Gastrocnemius medialis (tissue), 4 donors: ENCODE measurements around the gene TP63. TPM values are rescaled to one million over a fixed set of nuclear protein-coding genes. Genes with fewer than 3 reads are reported as not detected.

ENCODE experiments used
- ATAC-seq, 2 donors: fragments of 150-250 bp; one replicate each; pipeline ENCODE4 v1.9.1; 2016
- DNase-seq, 2 donors: peaks; one replicate each; pipeline ENCODE4 v3.0.0-alpha.2; 2019
- H3K27ac ChIP-seq, 4 donors: fragments of 200-600 bp; sonication (generic); 1 replicate in 1 of 4; 2 replicates in 3 of 4; pipeline ENCODE4 v1.5.1; 2016 to 2018; ENCODE audit warnings: mild to moderate bottlenecking in 2 of 4, moderate library complexity in 1 of 4
- H3K27me3 ChIP-seq, 3 donors: fragments of 200-600 bp; sonication (generic) in 2 of 3; 1 replicate in 1 of 3; 2 replicates in 2 of 3; pipeline versions ENCODE4 v1.5.1 to v1.6.0; 2016 to 2019; ENCODE audit warnings: mild to moderate bottlenecking in 1 of 3, moderate library complexity in 1 of 3
- H3K36me3 ChIP-seq, 2 donors: fragments of 200-600 bp; sonication (generic) in 1 of 2; one replicate each; pipeline ENCODE4 v1.5.1; 2017 to 2018
- H3K4me1 ChIP-seq, 2 donors: fragments of 200-600 bp; sonication (generic) in 1 of 2; one replicate each; pipeline ENCODE4 v1.5.1; 2016 to 2017; ENCODE audit warnings: mild to moderate bottlenecking in 2 of 2
- H3K4me3 ChIP-seq, 4 donors: fragments of 200-600 bp; sonication (generic) in 3 of 4; 1 replicate in 1 of 4; 2 replicates in 3 of 4; pipeline ENCODE4 v1.5.1; 2016 to 2019; ENCODE audit warnings: mild to moderate bottlenecking in 2 of 4
- H3K9me3 ChIP-seq, 3 donors: fragments of 200-600 bp; sonication (generic) in 2 of 3; 1 replicate in 1 of 3; 2 replicates in 2 of 3; pipeline ENCODE4 v1.5.1; 2016 to 2019
- CTCF ChIP-seq, 5 experiments: fragments of 450-650 bp in 3 of 5; fragments of 200-600 bp in 2 of 5; sonication (generic) in 2 of 5; IDR thresholded peaks in 4 of 5; conservative IDR thresholded peaks in 1 of 5; 1 replicate in 4 of 5; 2 replicates in 1 of 5; pipeline ENCODE4 v1.5.1; 2016 to 2019; ENCODE audit warnings: antibody characterized with exemption in 5 of 5, mild to moderate bottlenecking in 3 of 5, moderate library complexity in 3 of 5
- POLR2A ChIP-seq, 2 donors: fragments of 450-650 bp; IDR thresholded peaks; one replicate each; pipeline ENCODE4 v1.6.1; 2017; ENCODE audit warnings: antibody characterized with exemption in 2 of 2, mild to moderate bottlenecking in 2 of 2, moderate library complexity in 2 of 2
- in situ Hi-C, 4 donors: fragments of 200-750 bp; cut with MboI; loops; one replicate each; pipeline versions ENCODE4 v1.15.0 to v1.8.0; 2017; ENCODE audit warnings: low sequenced_read_pairs in 4 of 4
- intact Hi-C: fragments of 100-400 bp; cut with DNase I; formaldehyde crosslinking; loops from one replicate; pipeline ENCODE4 v1.15.1; 2023; ENCODE audit warnings: low total_unique reads
- total RNA-seq, 4 donors: library from RNA; depleted of rRNA; stranded (reverse); fragments of >200 nt; gene quantifications; one replicate each; pipeline versions ENCODE4 v1.1.0 to v1.2.3, GENCODE V29; 2016

The TP63 gene
- total RNA-seq, 4 donors from 2014 or later, result 5.2 to 38.8 (median 25.8) TPM

GRCh38 chr3:189689625-189690024 lies 58.4 kb downstream of the TP63 start:
- no peak overlapping the region for H3K4me3 ChIP-seq
- intact Hi-C loops, result loop anchor here (5.0 kb wide), 2 partner anchors 148 to 258 kb away; no protein-coding TSS in a partner anchor
- H3K36me3 ChIP-seq, result no peaks in the 10 kb centered on the region
- H3K27ac ChIP-seq, result no peak overlapping the region
- no peaks in the 10 kb centered on the region for H3K9me3 ChIP-seq
- H3K4me1 ChIP-seq, result peaks cover 14 to 21% of the 10 kb centered on the region in 2 donors
- ATAC-seq, result no peak
- no peaks in the 10 kb centered on the region for H3K27me3 ChIP-seq
- DNase-seq, result no peak
- in situ Hi-C loops, result no loop called here
- no peak for TF ChIP-seq POLR2A (IDR thresholded peaks at IDR 0.05)
- TF ChIP-seq CTCF (IDR thresholded peaks at IDR 0.05 in 4 of 5, conservative IDR thresholded peaks at IDR 0.05 in 1 of 5), result no peak

- intact Hi-C loops, result no loop called here
- DNase-seq (no peak), ATAC-seq (no peak)
- Histone ChIP-seq H3K27ac (no peak overlapping the region), H3K4me3 (no peak overlapping the region), H3K4me1 (peaks cover 14 to 20% of the 10 kb centered on the region in 2 donors), H3K27me3 (no peaks in the 10 kb centered on the region), H3K9me3 (no peaks in the 10 kb centered on the region), H3K36me3 (no peaks in the 10 kb centered on the region)
- in situ Hi-C loops, result no loop called here
- no peak for TF ChIP-seq CTCF (IDR thresholded peaks at IDR 0.05 in 4 of 5, conservative IDR thresholded peaks at IDR 0.05 in 1 of 5)
- no peak for TF ChIP-seq POLR2A (IDR thresholded peaks at IDR 0.05)
Observed at GRCh38 chr3:189690237-189690636, 59.0 kb downstream of the TP63 start.

- H3K27ac ChIP-seq, result no peak overlapping the region
- peaks cover 14 to 16% of the 10 kb centered on the region in 2 donors for H3K4me1 ChIP-seq
- H3K36me3 ChIP-seq, result no peaks in the 10 kb centered on the region
- no peaks in the 10 kb centered on the region for H3K27me3 ChIP-seq
- H3K4me3 ChIP-seq, result no peak overlapping the region
- ATAC-seq (no peak), DNase-seq (no peak)
- intact Hi-C loops, result no loop called here
- TF ChIP-seq CTCF (IDR thresholded peaks at IDR 0.05 in 4 of 5, conservative IDR thresholded peaks at IDR 0.05 in 1 of 5) (no peak), POLR2A (IDR thresholded peaks at IDR 0.05) (no peak)
- in situ Hi-C loops, result no loop called here
- H3K9me3 ChIP-seq, result no peaks in the 10 kb centered on the region
Observed at GRCh38 chr3:189690672-189691071, 59.5 kb downstream of the TP63 start.

GRCh38 chr3:189695400-189695799 lies 64.2 kb downstream of the TP63 start:
- Histone ChIP-seq H3K9me3 (no peaks in the 10 kb centered on the region), H3K36me3 (no peaks in the 10 kb centered on the region), H3K27ac (no peak overlapping the region), H3K4me3 (no peak overlapping the region), H3K27me3 (no peaks in the 10 kb centered on the region), H3K4me1 (peaks cover 0 to 4% of the 10 kb centered on the region in 2 donors)
- no peak for ATAC-seq
- no peak for DNase-seq
- no peak for TF ChIP-seq CTCF (IDR thresholded peaks at IDR 0.05 in 4 of 5, conservative IDR thresholded peaks at IDR 0.05 in 1 of 5)
- TF ChIP-seq POLR2A (IDR thresholded peaks at IDR 0.05), result no peak
- in situ Hi-C loops (no loop called here), intact Hi-C loops (no loop called here)

GRCh38 chr3:189698811-189699210 lies 67.6 kb downstream of the TP63 start:
- intact Hi-C loops (no loop called here), in situ Hi-C loops (no loop called here)
- Histone ChIP-seq H3K27me3 (no peaks in the 10 kb centered on the region), H3K27ac (no peak overlapping the region), H3K4me1 (peaks cover 22 to 28% of the 10 kb centered on the region in 2 donors), H3K4me3 (no peak overlapping the region), H3K36me3 (no peaks in the 10 kb centered on the region), H3K9me3 (no peaks in the 10 kb centered on the region)
- TF ChIP-seq POLR2A (IDR thresholded peaks at IDR 0.05) (no peak), CTCF (IDR thresholded peaks at IDR 0.05 in 4 of 5, conservative IDR thresholded peaks at IDR 0.05 in 1 of 5) (no peak)
- no peak for DNase-seq
- ATAC-seq, result no peak
